ENCODE measurements around the gene STS. TPM values are rescaled to one million over a fixed set of nuclear protein-coding genes. Genes with fewer than 3 reads are reported as not detected.

STS gene
- total RNA-seq, 1 donor = 6.9 TPM

GRCh38 chrX:7117587-7117986 is 29.9 kb upstream of the STS start:
- TF ChIP-seq CTCF (IDR thresholded peaks at IDR 0.05; ENCODE audit: insufficient read depth, low read depth, low read length) = no peak
- DNase-seq (ENCODE audit: low read depth) = no peak

GRCh38 chrX:7119950-7120877 is 27.3 kb upstream of the STS start:
- TF ChIP-seq CTCF (IDR thresholded peaks at IDR 0.05; ENCODE audit: insufficient read depth, low read depth, low read length) = no peak
- H3K4me3 ChIP-seq (ENCODE audit: low read depth, low read length) = no peak overlapping the region
- peak; percentile 71 for DNase-seq (ENCODE audit: low read depth)

More at GRCh38 chrX:7117587-7117986, 29.9 kb upstream of the STS start:
- H3K4me3 ChIP-seq (ENCODE audit: low read depth, low read length) = no peak overlapping the region

GRCh38 chrX:7120878-7121219 is 26.7 kb upstream of the STS start:
- no peak for DNase-seq (ENCODE audit: low read depth)
- no peak overlapping the region for H3K4me3 ChIP-seq (ENCODE audit: low read depth, low read length)
- no peak for TF ChIP-seq CTCF (IDR thresholded peaks at IDR 0.05; ENCODE audit: insufficient read depth, low read depth, low read length)

- H3K4me3 ChIP-seq (ENCODE audit: low read depth, low read length) = no peak overlapping the region
- DNase-seq (ENCODE audit: low read depth) = no peak
- TF ChIP-seq CTCF (IDR thresholded peaks at IDR 0.05; ENCODE audit: insufficient read depth, low read depth, low read length) = no peak
Observed at GRCh38 chrX:7127056-7127455, 20.5 kb upstream of the STS start.

GRCh38 chrX:7131621-7132020 is 15.9 kb upstream of the STS start:
- DNase-seq (ENCODE audit: low read depth) = no peak
- no peak overlapping the region for H3K4me3 ChIP-seq (ENCODE audit: low read depth, low read length)
- no peak for TF ChIP-seq CTCF (IDR thresholded peaks at IDR 0.05; ENCODE audit: insufficient read depth, low read depth, low read length)

GRCh38 chrX:7132335-7133049 is 15.0 kb upstream of the STS start:
- TF ChIP-seq CTCF (IDR thresholded peaks at IDR 0.05; ENCODE audit: insufficient read depth, low read depth, low read length) = peak; percentile 51
- DNase-seq (ENCODE audit: low read depth) = peak; percentile 75
- no peak overlapping the region for H3K4me3 ChIP-seq (ENCODE audit: low read depth, low read length)

Measured in fibroblast of villous mesenchyme (primary cell).